ENCODE measurements around the gene KRT73.

Gene KRT73

DNA sequence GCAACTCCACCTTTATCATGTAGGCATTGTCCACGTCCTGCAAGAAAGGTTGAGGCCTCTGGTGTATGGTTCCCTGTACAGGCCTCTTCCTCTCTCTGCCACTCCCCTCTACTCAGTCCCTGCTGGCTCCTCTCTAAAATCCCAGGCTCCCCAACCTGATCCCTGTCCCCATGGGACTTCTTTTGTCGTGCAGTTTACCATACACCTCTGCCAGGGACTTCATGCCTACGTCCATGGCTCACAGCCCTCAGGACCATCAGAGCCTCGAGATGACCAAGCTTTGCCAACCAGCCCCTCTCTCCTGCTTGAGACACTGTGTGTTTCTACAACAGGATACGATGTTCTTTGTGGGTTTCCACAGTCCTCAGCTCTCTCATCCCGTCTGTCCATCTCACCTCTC lies 30.7 kb upstream of the KRT73 start:
- POLR2A ChIA-PET, result no interaction called here
- TF ChIP-seq, protein P1, sequence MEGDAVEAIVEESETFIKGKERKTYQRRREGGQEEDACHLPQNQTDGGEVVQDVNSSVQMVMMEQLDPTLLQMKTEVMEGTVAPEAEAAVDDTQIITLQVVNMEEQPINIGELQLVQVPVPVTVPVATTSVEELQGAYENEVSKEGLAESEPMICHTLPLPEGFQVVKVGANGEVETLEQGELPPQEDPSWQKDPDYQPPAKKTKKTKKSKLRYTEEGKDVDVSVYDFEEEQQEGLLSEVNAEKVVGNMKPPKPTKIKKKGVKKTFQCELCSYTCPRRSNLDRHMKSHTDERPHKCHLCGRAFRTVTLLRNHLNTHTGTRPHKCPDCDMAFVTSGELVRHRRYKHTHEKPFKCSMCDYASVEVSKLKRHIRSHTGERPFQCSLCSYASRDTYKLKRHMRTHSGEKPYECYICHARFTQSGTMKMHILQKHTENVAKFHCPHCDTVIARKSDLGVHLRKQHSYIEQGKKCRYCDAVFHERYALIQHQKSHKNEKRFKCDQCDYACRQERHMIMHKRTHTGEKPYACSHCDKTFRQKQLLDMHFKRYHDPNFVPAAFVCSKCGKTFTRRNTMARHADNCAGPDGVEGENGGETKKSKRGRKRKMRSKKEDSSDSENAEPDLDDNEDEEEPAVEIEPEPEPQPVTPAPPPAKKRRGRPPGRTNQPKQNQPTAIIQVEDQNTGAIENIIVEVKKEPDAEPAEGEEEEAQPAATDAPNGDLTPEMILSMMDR (IDR thresholded peaks at IDR 0.05; ENCODE audit: control extremely low read depth, extremely low read depth, low read depth, missing control alignments), result no peak
- DNase-seq (ENCODE audit: extremely low spot score), result no peak
- CTCF ChIA-PET, result interaction anchor here (1.6 kb wide), 1 partner anchor 16 kb away, joined by 3 read pairs; no protein-coding TSS in a partner anchor

DNA sequence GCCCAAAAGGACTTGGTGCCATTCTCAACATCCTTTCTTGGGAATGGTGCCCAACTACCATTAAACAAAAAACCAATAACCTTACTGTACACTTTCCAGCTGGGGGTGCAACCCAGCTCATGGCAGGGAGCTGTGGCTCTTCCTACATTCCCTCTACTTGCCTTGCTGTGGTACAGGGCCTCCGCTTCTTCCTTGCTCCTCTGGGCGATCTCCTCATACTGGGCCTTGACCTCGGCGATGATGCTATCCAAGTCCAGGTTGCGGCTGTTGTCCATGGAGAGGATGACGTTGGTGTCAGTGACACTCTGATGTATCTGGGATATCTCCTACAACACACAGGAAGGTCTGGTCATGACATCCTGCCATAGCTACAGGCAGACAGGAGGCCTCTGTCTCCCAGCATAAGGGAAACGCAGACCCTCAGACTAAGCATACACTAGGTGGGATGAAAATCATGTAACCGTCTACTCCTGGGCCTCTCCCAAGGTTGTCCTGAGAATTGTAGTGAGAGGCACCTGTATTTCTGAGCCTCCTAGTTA lies 29.7 kb upstream of the KRT73 start:
- TF ChIP-seq, protein P1 (IDR thresholded peaks at IDR 0.05; ENCODE audit: control extremely low read depth, extremely low read depth, low read depth, missing control alignments), result no peak
- DNase-seq (ENCODE audit: extremely low spot score), result no peak
- ChIA-PET CTCF (interaction anchor here (1.6 kb wide), 1 partner anchor 15 kb away, joined by 3 read pairs; no protein-coding TSS in a partner anchor), POLR2A (no interaction called here)

DNA sequence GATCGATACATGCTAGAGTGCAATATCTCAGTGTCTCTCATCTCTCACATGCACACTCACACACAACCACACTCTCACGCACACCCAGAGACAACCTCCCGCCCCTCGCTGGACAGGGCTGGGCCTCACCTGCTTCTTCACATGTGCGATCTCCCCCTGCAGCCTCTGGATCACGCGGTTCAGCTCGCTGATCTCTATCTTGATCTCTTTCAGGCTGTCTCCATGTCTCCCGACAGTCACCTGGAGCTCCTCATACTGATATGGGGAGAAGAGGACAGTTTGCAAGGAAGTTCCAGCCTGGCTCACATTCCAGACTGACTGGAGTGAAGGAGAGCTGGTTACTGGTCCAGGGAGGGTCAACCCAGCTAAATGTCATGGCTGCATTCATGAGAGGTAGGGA lies 29.2 kb upstream of the KRT73 start:
- ChIA-PET POLR2A (no interaction called here), CTCF (interaction anchor here (1.6 kb wide), 1 partner anchor 15 kb away, joined by 3 read pairs; no protein-coding TSS in a partner anchor)
- TF ChIP-seq, protein P1 (IDR thresholded peaks at IDR 0.05; ENCODE audit: control extremely low read depth, extremely low read depth, low read depth, missing control alignments), result no peak
- no peak for DNase-seq (ENCODE audit: extremely low spot score)

DNA sequence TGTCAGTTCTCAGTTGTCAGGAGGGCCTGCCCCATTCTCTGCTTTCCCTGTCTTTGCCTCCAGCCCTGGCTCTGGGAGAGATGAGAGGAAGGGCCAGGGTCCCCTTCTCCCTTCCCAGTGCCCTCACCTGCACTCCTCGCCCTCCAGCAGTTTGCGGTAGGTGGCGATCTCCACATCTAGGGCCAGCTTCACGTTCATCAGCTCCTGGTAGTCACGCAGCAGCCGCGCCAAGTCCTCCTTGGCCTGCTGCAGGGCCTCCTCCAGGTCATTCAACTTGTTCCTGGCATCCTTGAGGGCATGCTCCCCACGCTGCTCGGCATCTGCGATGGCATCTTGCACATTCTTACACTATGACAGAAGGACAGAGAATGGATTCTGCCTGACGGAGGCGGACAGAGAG lies 28.3 kb upstream of the KRT73 start:
- DNase-seq (ENCODE audit: extremely low spot score), result no peak
- POLR2A ChIA-PET, result no interaction called here
- CTCF ChIA-PET, result no interaction called here
- TF ChIP-seq, protein P1 (IDR thresholded peaks at IDR 0.05; ENCODE audit: control extremely low read depth, extremely low read depth, low read depth, missing control alignments), result no peak

DNA sequence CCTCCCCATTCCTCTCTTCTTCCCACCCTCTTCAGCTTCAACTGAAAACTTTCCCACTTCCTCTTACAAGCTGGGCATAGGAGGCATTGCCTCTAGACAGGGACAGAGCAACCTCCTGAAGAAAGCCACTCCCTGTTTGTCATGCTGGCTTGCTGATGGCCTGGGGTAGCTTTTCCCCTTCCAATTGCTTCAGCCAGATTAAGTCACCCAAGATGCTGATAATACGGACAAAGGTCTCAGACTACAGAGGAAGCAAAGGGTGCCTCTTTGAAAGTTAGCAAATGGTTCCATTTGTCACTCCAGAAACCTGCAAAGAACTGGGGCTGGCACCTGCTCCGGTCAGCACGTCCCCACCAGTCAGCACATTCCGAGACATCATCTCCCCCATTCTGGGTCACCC lies 27.6 kb upstream of the KRT73 start:
- no peak for DNase-seq (ENCODE audit: extremely low spot score)
- TF ChIP-seq, protein P1 (IDR thresholded peaks at IDR 0.05; ENCODE audit: control extremely low read depth, extremely low read depth, low read depth, missing control alignments), result no peak
- ChIA-PET CTCF (no interaction called here), POLR2A (no interaction called here)

DNA sequence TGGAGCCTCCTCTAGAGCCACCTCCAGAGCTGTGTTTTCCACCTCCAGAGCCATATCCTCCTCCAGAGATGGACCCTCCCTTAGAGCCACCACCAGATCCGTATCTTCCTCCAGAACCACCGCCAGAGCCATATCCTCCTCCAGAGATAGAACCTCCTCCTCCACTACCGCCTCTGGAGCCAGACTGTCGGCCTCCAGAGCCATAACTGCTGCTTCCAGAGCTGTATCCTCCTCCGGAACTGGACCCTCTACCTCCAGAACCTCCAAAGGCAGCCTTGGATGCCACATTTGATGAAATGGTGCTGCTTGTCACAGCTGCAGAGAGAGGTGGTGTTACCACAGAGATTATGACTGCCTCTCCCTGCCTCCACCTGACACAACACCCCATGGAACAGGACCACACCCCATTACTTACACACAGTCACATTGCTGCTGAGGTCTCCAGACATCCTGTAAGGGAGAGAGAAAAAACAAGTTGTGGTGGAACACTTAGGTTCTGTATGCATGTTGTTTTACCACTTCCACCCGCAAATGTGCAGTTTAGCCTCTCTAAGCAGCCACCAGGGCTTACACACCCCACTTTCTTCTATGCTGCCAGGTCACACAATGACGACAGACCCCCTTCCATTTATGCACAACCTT lies 26.9 kb upstream of the KRT73 start:
- TF ChIP-seq, protein P1 (IDR thresholded peaks at IDR 0.05; ENCODE audit: control extremely low read depth, extremely low read depth, low read depth, missing control alignments), result no peak
- no peak for DNase-seq (ENCODE audit: extremely low spot score)
- POLR2A ChIA-PET, result no interaction called here
- CTCF ChIA-PET, result interaction anchor here (1.1 kb wide), 1 partner anchor 18 kb away, joined by 5 read pairs; no protein-coding TSS in a partner anchor

Measured in GM10248 (cell line).